ENCODE measurements around the gene RASAL2. TPM values are rescaled to one million over a fixed set of nuclear protein-coding genes. Genes with fewer than 3 reads are reported as not detected.
A peak's percentile ranks its signal among the peaks of the same experiment; 100 is the strongest.

Gene RASAL2
- total RNA-seq, 1 donor from 2014 or later: 44.2 TPM

- no peaks in the 10 kb centered on the region for H3K9me3 Mint-ChIP-seq (ENCODE audit: unreplicated experiment)
- Histone ChIP-seq H3K27me3 (ENCODE audit: insufficient read depth, low read length) (no peaks in the 10 kb centered on the region), H3K36me3 (ENCODE audit: insufficient read depth, low read length) (no peaks in the 10 kb centered on the region), H3K4me1 (ENCODE audit: insufficient read depth, low read length) (peaks cover 17% of the 10 kb centered on the region), H3K27ac (ENCODE audit: low read depth, low read length) (peak overlapping the region; percentile 83), H3K4me3 (ENCODE audit: insufficient read depth, low read depth, low read length) (no peak overlapping the region), H4K20me1 (ENCODE audit: insufficient read depth, low read length) (no peaks in the 10 kb centered on the region), H3K9ac (ENCODE audit: low read length) (peak overlapping the region; percentile 27), H3K4me2 (ENCODE audit: low read length) (peak overlapping the region; percentile 44), H3K9me3 (ENCODE audit: insufficient read depth, low read depth, low read length) (no peaks in the 10 kb centered on the region), H2AFZ (ENCODE audit: low read depth, low read length) (no peak overlapping the region), H3K79me2 (ENCODE audit: insufficient read depth, low read length) (peaks cover 84% of the 10 kb centered on the region)
- H3K36me3 Mint-ChIP-seq (ENCODE audit: low read depth, unreplicated experiment): peaks cover 2% of the 10 kb centered on the region
- no peak for TF ChIP-seq CTCF (IDR thresholded peaks at IDR 0.05; ENCODE audit: insufficient read depth, low read depth, low read length)
- no peak for TF ChIP-seq EZH2 (IDR thresholded peaks at IDR 0.05; ENCODE audit: insufficient read depth, low read length)
- peaks cover 33% of the 10 kb centered on the region for H3K4me1 Mint-ChIP-seq (ENCODE audit: low read depth, unreplicated experiment)
- no peak overlapping the region for H3K4me3 Mint-ChIP-seq (ENCODE audit: unreplicated experiment)
- DNase-seq (ENCODE audit: low read depth) (no peak), FAIRE-seq (no peak)
- no peaks in the 10 kb centered on the region for H3K27me3 Mint-ChIP-seq (ENCODE audit: low read depth, unreplicated experiment)
- H3K27ac Mint-ChIP-seq (ENCODE audit: unreplicated experiment): peak overlapping the region; percentile 97
These were observed 33.7 kb downstream of the RASAL2 start for GRCh38 chr1:178127482-178128191.

GRCh38 chr1:178133239-178133989 lies 39.5 kb downstream of the RASAL2 start:
- Histone ChIP-seq H3K27ac (ENCODE audit: low read depth, low read length) (peak overlapping the region; percentile 35), H3K79me2 (ENCODE audit: insufficient read depth, low read length) (peaks cover 67% of the 10 kb centered on the region), H3K36me3 (ENCODE audit: insufficient read depth, low read length) (no peaks in the 10 kb centered on the region), H4K20me1 (ENCODE audit: insufficient read depth, low read length) (no peaks in the 10 kb centered on the region), H3K27me3 (ENCODE audit: insufficient read depth, low read length) (no peaks in the 10 kb centered on the region), H3K4me3 (ENCODE audit: insufficient read depth, low read depth, low read length) (no peak overlapping the region), H3K9me3 (ENCODE audit: insufficient read depth, low read depth, low read length) (no peaks in the 10 kb centered on the region), H3K4me1 (ENCODE audit: insufficient read depth, low read length) (peaks cover 7% of the 10 kb centered on the region), H2AFZ (ENCODE audit: low read depth, low read length) (no peak overlapping the region), H3K4me2 (ENCODE audit: low read length) (peak overlapping the region; percentile 35), H3K9ac (ENCODE audit: low read length) (no peak overlapping the region)
- H3K4me1 Mint-ChIP-seq (ENCODE audit: low read depth, unreplicated experiment): peaks cover 23% of the 10 kb centered on the region
- no peaks in the 10 kb centered on the region for H3K9me3 Mint-ChIP-seq (ENCODE audit: unreplicated experiment)
- peaks cover 6% of the 10 kb centered on the region for H3K36me3 Mint-ChIP-seq (ENCODE audit: low read depth, unreplicated experiment)
- TF ChIP-seq CTCF (IDR thresholded peaks at IDR 0.05; ENCODE audit: insufficient read depth, low read depth, low read length) (no peak), EZH2 (IDR thresholded peaks at IDR 0.05; ENCODE audit: insufficient read depth, low read length) (no peak)
- FAIRE-seq: no peak
- no peak overlapping the region for H3K4me3 Mint-ChIP-seq (ENCODE audit: unreplicated experiment)
- peak; percentile 25 for DNase-seq (ENCODE audit: low read depth)
- H3K27me3 Mint-ChIP-seq (ENCODE audit: low read depth, unreplicated experiment): no peaks in the 10 kb centered on the region
- H3K27ac Mint-ChIP-seq (ENCODE audit: unreplicated experiment): peak overlapping the region; percentile 47
